PC-3 (cell line): Measurements from ENCODE around the gene TNFSF10. TPM values are rescaled to one million over a fixed set of nuclear protein-coding genes. Genes with fewer than 3 reads are reported as not detected.
A peak's percentile ranks its signal among the peaks of the same experiment; 100 is the strongest.
"Not testable (repeated sequence)": the region's sequence is repeated elsewhere in the genome, so short reads cannot be mapped to it uniquely, and the experiment has no call there.

Experiments used
- ATAC-seq: fragments of 200-7000 bp; cut with Tn5 transposase; 2 replicates; pipeline ENCODE4 v1.9.1; 2020; ENCODE audit warnings: mild to moderate bottlenecking, moderate library complexity
- BruUV-seq: library from RNA; stranded (reverse); fragments of 400-500 nt; replicated peaks from 2 replicates; lab custom pipeline; 2021; lab: Mats Ljungman, UMichigan
- CTCF ChIA-PET: fragments of 300-600 bp; sonication (Branson Sonifier 250); formaldehyde crosslinking; loops from one replicate; lab custom pipeline; 2022; ENCODE audit warnings: antibody characterized with exemption; lab: Charles Lee
- POLR2A ChIA-PET: fragments of 300-600 bp; sonication (Branson Sonifier 250); formaldehyde crosslinking; loops from one replicate; lab custom pipeline; 2022; ENCODE audit warnings: antibody characterized with exemption; ENCODE audit not compliant: unreplicated experiment; lab: Charles Lee
- DNase-seq: peaks from one replicate; pipeline ENCODE4 v3.0.0-alpha.2; 2015
- H2AFZ ChIP-seq: fragments of 300-600 bp; sonication (generic); 2 replicates; pipeline ENCODE4 v1.6.0; 2016; ENCODE audit warnings: antibody characterized with exemption, low read length
- H3F3A ChIP-seq: fragments of 300-600 bp; sonication (generic); one replicate; pipeline ENCODE4 v1.6.0; 2017; ENCODE audit warnings: antibody characterized with exemption, low read length, control low read depth, mild to moderate bottlenecking; ENCODE audit not compliant: unreplicated experiment
- H3K27ac ChIP-seq: fragments of 300-600 bp; sonication (generic); 2 replicates; pipeline ENCODE4 v1.5.1; 2016; ENCODE audit warnings: mild to moderate bottlenecking, low read length
- H3K27me3 ChIP-seq: fragments of 300-600 bp; sonication (generic); 2 replicates; pipeline ENCODE4 v1.6.1; 2016; ENCODE audit warnings: low read length, mixed read lengths
- H3K36me3 ChIP-seq: fragments of 300-600 bp; sonication (generic); 2 replicates; pipeline ENCODE4 v1.6.1; 2016; ENCODE audit warnings: low read depth, mixed run types, low read length, mixed read lengths
- H3K4me1 ChIP-seq: fragments of 300-600 bp; sonication (generic); 2 replicates; pipeline ENCODE4 v1.5.1; 2016; ENCODE audit warnings: low read length; ENCODE audit not compliant: insufficient read depth
- H3K4me2 ChIP-seq: fragments of 300-600 bp; sonication (generic); 2 replicates; pipeline ENCODE4 v1.6.0; 2016; ENCODE audit warnings: low read length
- H3K4me3 ChIP-seq: fragments of 300-600 bp; sonication (generic); 2 replicates; pipeline ENCODE4 v1.5.1; 2016; ENCODE audit warnings: mild to moderate bottlenecking, low read length, mixed read lengths
- H3K79me2 ChIP-seq: fragments of 300-600 bp; sonication (generic); 2 replicates; pipeline ENCODE4 v1.6.1; 2017; ENCODE audit warnings: low read length, mixed read lengths
- H3K9ac ChIP-seq: fragments of 300-600 bp; sonication (generic); 2 replicates; pipeline ENCODE4 v1.6.0; 2016; ENCODE audit warnings: mild to moderate bottlenecking, low read length
- H3K9me2 ChIP-seq: fragments of 300-600 bp; sonication (generic); replicated peaks from 2 replicates; pipeline ENCODE4 v1.6.1; 2016; ENCODE audit warnings: mixed run types, low read length, mixed read lengths
- H3K9me3 ChIP-seq: fragments of 300-600 bp; sonication (generic); 2 replicates; pipeline ENCODE4 v1.6.1; 2016; ENCODE audit warnings: low read length, mixed read lengths
- H4K20me1 ChIP-seq: fragments of 300-600 bp; sonication (generic); 2 replicates; pipeline ENCODE4 v1.6.1; 2016; ENCODE audit warnings: low read length, mixed read lengths
- EZH2 ChIP-seq: fragments of 300-600 bp; sonication (generic); IDR thresholded peaks from one replicate; pipeline ENCODE4 v1.6.1; 2017; ENCODE audit warnings: antibody characterized with exemption, mild to moderate bottlenecking, low read length; ENCODE audit not compliant: unreplicated experiment
- EZH2phosphoT487 ChIP-seq: fragments of 300-600 bp; sonication (generic); IDR thresholded peaks from 2 replicates; pipeline ENCODE4 v1.6.1; 2018; ENCODE audit warnings: mild to moderate bottlenecking, antibody characterized with exemption, low read length, borderline replicate concordance
- intact Hi-C: fragments of 100-400 bp; cut with micrococcal nuclease; formaldehyde crosslinking; loops from 2 replicates; pipeline ENCODE4 v1.9.0; 2023
- total RNA-seq: library from RNA; depleted of rRNA; stranded (reverse); fragments of >200 nt; gene quantifications from 2 replicates; pipeline ENCODE4 v1.2.3, GENCODE V29; 2014
- TF ChIP-seq, protein P1 (sequence below): fragments of 300-600 bp; sonication (generic); conservative IDR thresholded peaks from 2 replicates; pipeline ENCODE4 v1.5.1; 2017; ENCODE audit warnings: antibody characterized with exemption, low read depth, mild to moderate bottlenecking, low read length

Gene TNFSF10
- total RNA-seq, 1 experiment from 2014 or later, result 0.58 TPM

DNA sequence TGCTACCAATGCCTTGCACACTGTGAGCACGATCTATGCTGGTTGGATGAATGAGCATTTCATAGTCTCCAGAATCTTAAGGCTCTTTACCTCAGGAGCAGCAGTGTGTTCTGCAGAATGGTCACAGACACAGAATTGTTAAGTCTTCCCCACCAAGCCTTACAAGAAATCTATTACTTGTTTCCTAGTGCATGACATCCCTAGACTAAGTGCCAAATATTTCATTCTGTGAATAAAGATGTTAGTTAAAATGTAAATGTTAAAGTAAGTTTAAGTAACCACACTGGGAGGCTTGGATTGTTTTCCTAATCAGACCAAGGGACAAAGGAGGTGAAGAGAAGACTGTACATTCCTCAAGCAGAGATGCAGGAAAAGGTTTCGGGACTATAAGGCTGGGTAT, 4.1 kb upstream of the TNFSF10 start:
- ATAC-seq (no peak), DNase-seq (no peak)
- Histone ChIP-seq H3K4me2 (no peak overlapping the region), H3F3A (no peaks in the 10 kb centered on the region), H3K4me3 (no peak overlapping the region), H3K27me3 (no peaks in the 10 kb centered on the region), H3K9me3 (no peaks in the 10 kb centered on the region), H3K9me2 (no peaks in the 10 kb centered on the region), H4K20me1 (no peaks in the 10 kb centered on the region), H3K9ac (no peak overlapping the region), H3K27ac (no peak overlapping the region), H3K36me3 (no peaks in the 10 kb centered on the region), H2AFZ (no peak overlapping the region), H3K4me1 (peaks cover 10% of the 10 kb centered on the region; the same call in 1 of the 2 replicates), H3K79me2 (no peaks in the 10 kb centered on the region)
- TF ChIP-seq, protein P1, sequence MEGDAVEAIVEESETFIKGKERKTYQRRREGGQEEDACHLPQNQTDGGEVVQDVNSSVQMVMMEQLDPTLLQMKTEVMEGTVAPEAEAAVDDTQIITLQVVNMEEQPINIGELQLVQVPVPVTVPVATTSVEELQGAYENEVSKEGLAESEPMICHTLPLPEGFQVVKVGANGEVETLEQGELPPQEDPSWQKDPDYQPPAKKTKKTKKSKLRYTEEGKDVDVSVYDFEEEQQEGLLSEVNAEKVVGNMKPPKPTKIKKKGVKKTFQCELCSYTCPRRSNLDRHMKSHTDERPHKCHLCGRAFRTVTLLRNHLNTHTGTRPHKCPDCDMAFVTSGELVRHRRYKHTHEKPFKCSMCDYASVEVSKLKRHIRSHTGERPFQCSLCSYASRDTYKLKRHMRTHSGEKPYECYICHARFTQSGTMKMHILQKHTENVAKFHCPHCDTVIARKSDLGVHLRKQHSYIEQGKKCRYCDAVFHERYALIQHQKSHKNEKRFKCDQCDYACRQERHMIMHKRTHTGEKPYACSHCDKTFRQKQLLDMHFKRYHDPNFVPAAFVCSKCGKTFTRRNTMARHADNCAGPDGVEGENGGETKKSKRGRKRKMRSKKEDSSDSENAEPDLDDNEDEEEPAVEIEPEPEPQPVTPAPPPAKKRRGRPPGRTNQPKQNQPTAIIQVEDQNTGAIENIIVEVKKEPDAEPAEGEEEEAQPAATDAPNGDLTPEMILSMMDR, result no peak
- TF ChIP-seq EZH2phosphoT487 (no peak), EZH2 (no peak)
- ChIA-PET CTCF (no interaction called here), POLR2A (no interaction called here)
- BruUV-seq, result no TSS peak
- intact Hi-C loops, result no loop called here

DNA sequence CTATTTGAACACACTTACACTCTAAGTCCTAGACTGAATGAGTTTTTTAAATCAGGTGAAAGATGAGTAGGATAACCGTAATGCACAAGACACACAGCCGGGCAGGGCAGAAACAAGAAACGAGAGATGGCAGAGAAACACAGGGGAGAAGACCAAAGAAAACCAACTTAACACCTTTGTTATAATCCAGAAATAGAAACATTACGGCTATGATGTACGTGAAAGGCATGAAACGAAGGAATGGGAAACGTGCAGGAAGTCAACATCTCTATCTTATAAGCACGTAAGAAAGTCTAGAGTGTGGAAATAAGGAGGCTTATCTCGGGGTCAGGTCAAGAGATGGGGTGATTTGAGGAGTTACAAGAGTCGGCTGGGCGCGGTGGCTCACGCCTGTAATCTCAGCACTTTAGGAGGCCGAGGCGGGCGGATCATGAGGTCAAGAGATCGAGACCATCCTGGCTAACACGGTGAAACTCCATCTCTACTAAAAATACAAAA, 1.9 kb upstream of the TNFSF10 start:
- peaks cover 10% of the 10 kb centered on the region; the same call in 1 of the 2 replicates for H3K4me1 ChIP-seq
- no peak overlapping the region for H3K9ac ChIP-seq
- no peak overlapping the region for H2AFZ ChIP-seq
- intact Hi-C loops, result no loop called here
- H3K36me3 ChIP-seq, result no peaks in the 10 kb centered on the region
- ChIA-PET CTCF (no interaction called here), POLR2A (no interaction called here)
- no peaks in the 10 kb centered on the region for H3K9me2 ChIP-seq
- H3K27ac ChIP-seq, result no peak overlapping the region
- H3K9me3 ChIP-seq, result no peaks in the 10 kb centered on the region
- no peak overlapping the region for H3K4me3 ChIP-seq
- DNase-seq (no peak), ATAC-seq (no peak)
- H3K27me3 ChIP-seq, result no peaks in the 10 kb centered on the region
- H3F3A ChIP-seq, result no peaks in the 10 kb centered on the region
- no TSS peak for BruUV-seq
- no peaks in the 10 kb centered on the region for H4K20me1 ChIP-seq
- H3K4me2 ChIP-seq, result no peak overlapping the region
- no peaks in the 10 kb centered on the region for H3K79me2 ChIP-seq
- TF ChIP-seq, protein P1, result no peak
- no peak for TF ChIP-seq EZH2
- no peak for TF ChIP-seq EZH2phosphoT487

DNA sequence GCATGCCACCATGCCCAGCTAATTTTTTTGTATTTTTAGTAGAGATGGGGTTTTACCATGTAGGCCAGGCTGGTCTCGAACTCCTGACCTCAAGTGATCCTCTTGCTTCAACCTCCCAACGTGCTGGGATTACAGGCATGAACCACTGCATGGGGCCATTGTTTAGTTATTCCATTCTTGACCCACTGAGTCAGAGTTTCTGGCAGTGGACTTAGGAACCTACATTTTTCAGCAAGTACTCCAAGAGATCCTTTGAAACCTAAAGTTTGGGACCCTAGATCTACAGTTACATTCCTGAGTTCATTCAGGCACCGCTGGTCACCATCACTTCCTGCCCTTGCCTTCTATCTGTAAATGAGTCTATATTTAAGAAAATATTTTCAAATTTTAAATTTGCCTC, 1.4 kb upstream of the TNFSF10 start:
- Histone ChIP-seq H3K4me2 (no peak overlapping the region), H3K36me3 (no peaks in the 10 kb centered on the region), H3K4me1 (peaks cover 10% of the 10 kb centered on the region; the same call in 1 of the 2 replicates), H3F3A (no peaks in the 10 kb centered on the region), H2AFZ (no peak overlapping the region), H3K27me3 (no peaks in the 10 kb centered on the region), H3K9ac (no peak overlapping the region), H3K4me3 (no peak overlapping the region), H3K9me3 (no peaks in the 10 kb centered on the region), H4K20me1 (no peaks in the 10 kb centered on the region), H3K9me2 (no peaks in the 10 kb centered on the region), H3K79me2 (no peaks in the 10 kb centered on the region), H3K27ac (no peak overlapping the region)
- intact Hi-C loops, result no loop called here
- no TSS peak for BruUV-seq
- no peak for DNase-seq
- ChIA-PET CTCF (no interaction called here), POLR2A (no interaction called here)
- TF ChIP-seq, protein P1, result no peak
- TF ChIP-seq EZH2, result no peak
- TF ChIP-seq EZH2phosphoT487, result no peak
- no peak for ATAC-seq

GRCh38 chr3:172521837-172522726, 1.1 kb downstream of the TNFSF10 start:
- H3K4me3 ChIP-seq, H3K9ac ChIP-seq, intact Hi-C loops, H3K9me2 ChIP-seq, POLR2A ChIA-PET, H3K36me3 ChIP-seq, ATAC-seq, H3F3A ChIP-seq, H4K20me1 ChIP-seq, BruUV-seq, DNase-seq, H3K9me3 ChIP-seq, H3K27ac ChIP-seq, H3K79me2 ChIP-seq, H3K27me3 ChIP-seq: not testable (repeated sequence)
- CTCF ChIA-PET, result interaction anchor here (0.6 kb wide), 2 partner anchors 73 to 102 kb away, joined by 3 read pairs; no protein-coding TSS in a partner anchor
- peak overlapping the region; percentile 90; the same call in 1 of the 2 replicates for H2AFZ ChIP-seq
- H3K4me1 ChIP-seq, result peaks cover 18% of the 10 kb centered on the region
- H3K4me2 ChIP-seq, result 0 out of 2 replicates have a peak overlapping the region, but pooled peaks have one; percentile 80
